ENCODE measurements around the gene PFDN6. TPM values are rescaled to one million over a fixed set of nuclear protein-coding genes. Genes with fewer than 3 reads are reported as not detected.
"Not testable (repeated sequence)": the region's sequence is repeated elsewhere in the genome, so short reads cannot be mapped to it uniquely, and the experiment has no call there.

Gene PFDN6
- polyA plus RNA-seq, 3 donors, result 70.4 to 77.0 (median 76.8) TPM

- DNase-seq (ENCODE audit: extremely low read depth in 1 of 11, low read depth in 9 of 11, low spot score in 4 of 11), result peak; percentile 95 to 99 (median 99)
These were observed 17.7 kb upstream of the PFDN6 start, which contains the start of the genes RPS18 and VPS52 for GRCh38 chr6:33271468-33272274. Gene RPS18, plus strand, starts transcription at chr6:33272075. Its CDS starts 45 bp downstream, at chr6:33272120. Gene VPS52, minus strand, starts transcription at chr6:33271876. Its CDS starts 201 bp downstream, at chr6:33271675.

- no peak for DNase-seq (ENCODE audit: extremely low read depth in 1 of 11, low read depth in 9 of 11, low spot score in 4 of 11)
These were observed 16.9 kb upstream of the PFDN6 start for GRCh38 chr6:33272275-33273128.

- DNase-seq (ENCODE audit: extremely low read depth in 1 of 11, low read depth in 9 of 11, low spot score in 4 of 11), result no peak
These were observed 16.1 kb upstream of the PFDN6 start for GRCh38 chr6:33273129-33273923.

GRCh38 chr6:33273924-33274902 lies 15.2 kb upstream of the PFDN6 start:
- no peak for DNase-seq (ENCODE audit: extremely low read depth in 1 of 11, low read depth in 9 of 11, low spot score in 4 of 11)

- DNase-seq (ENCODE audit: extremely low read depth in 1 of 11, low read depth in 9 of 11, low spot score in 4 of 11), result not testable (repeated sequence)
These were observed 13.4 kb upstream of the PFDN6 start for GRCh38 chr6:33275795-33276580.

- DNase-seq (ENCODE audit: extremely low read depth in 1 of 11, low read depth in 9 of 11, low spot score in 4 of 11), result no peak
These were observed 12.9 kb upstream of the PFDN6 start for GRCh38 chr6:33276581-33276863.

GRCh38 chr6:33276864-33277662 lies 12.3 kb upstream of the PFDN6 start, which contains the start of gene B3GALT4:
Gene B3GALT4, plus strand, starts transcription at chr6:33277123. Its CDS starts 297 bp downstream, at chr6:33277420.
- DNase-seq (ENCODE audit: extremely low read depth in 1 of 11, low read depth in 9 of 11, low spot score in 4 of 11), result peak in 5 of 11 donors; percentile 30 to 78 (median 58)

GRCh38 chr6:33277663-33278391 lies 11.6 kb upstream of the PFDN6 start:
- no peak for DNase-seq (ENCODE audit: extremely low read depth in 1 of 11, low read depth in 9 of 11, low spot score in 4 of 11)

GRCh38 chr6:33278392-33278741 lies 11.0 kb upstream of the PFDN6 start:
- DNase-seq (ENCODE audit: extremely low read depth in 1 of 11, low read depth in 9 of 11, low spot score in 4 of 11), result no peak

GRCh38 chr6:33278810-33279209 lies 10.6 kb upstream of the PFDN6 start:
- DNase-seq (ENCODE audit: extremely low read depth in 1 of 11, low read depth in 9 of 11, low spot score in 4 of 11), result no peak

GRCh38 chr6:33279257-33279695 lies 10.1 kb upstream of the PFDN6 start:
- DNase-seq (ENCODE audit: extremely low read depth in 1 of 11, low read depth in 9 of 11, low spot score in 4 of 11), result no peak

- peak in 1 of 11 donors; percentile 28 for DNase-seq (ENCODE audit: extremely low read depth in 1 of 11, low read depth in 9 of 11, low spot score in 4 of 11)
These were observed 9.4 kb upstream of the PFDN6 start for GRCh38 chr6:33279971-33280511.

- DNase-seq (ENCODE audit: extremely low read depth in 1 of 11, low read depth in 9 of 11, low spot score in 4 of 11), result no peak
These were observed 8.9 kb upstream of the PFDN6 start for GRCh38 chr6:33280539-33280938.

- not testable (repeated sequence) for DNase-seq (ENCODE audit: extremely low read depth in 1 of 11, low read depth in 9 of 11, low spot score in 4 of 11)
These were observed 4.2 kb upstream of the PFDN6 start for GRCh38 chr6:33285214-33285613.

All from renal cortex interstitium (tissue), 11 donors.